Muscle of leg (tissue), 11 donors: ENCODE results near the gene RAD51B. TPM values are rescaled to one million over a fixed set of nuclear protein-coding genes. Genes with fewer than 3 reads are reported as not detected.

Experiments
- DNase-seq: peaks from one replicate; pipeline ENCODE4 v3.0.0; 2013
- H3K27ac ChIP-seq: one replicate; pipeline ENCODE4 v1.5.1; 2013; ENCODE audit warnings: mild to moderate bottlenecking, low read length, control low read depth
- H3K27me3 ChIP-seq: one replicate; pipeline ENCODE4 v1.6.1; 2013; ENCODE audit warnings: low read length; ENCODE audit not compliant: control insufficient read depth, insufficient read depth
- H3K36me3 ChIP-seq: one replicate; pipeline ENCODE4 v1.6.1; 2013; ENCODE audit warnings: low read length; ENCODE audit not compliant: control insufficient read depth, insufficient read depth
- H3K4me1 ChIP-seq: one replicate; pipeline ENCODE4 v1.6.1; 2013; ENCODE audit warnings: low read length; ENCODE audit not compliant: control insufficient read depth, insufficient read depth
- H3K4me3 ChIP-seq: one replicate; pipeline ENCODE4 v1.5.1; 2013; ENCODE audit warnings: low read length, control low read depth
- H3K9me3 ChIP-seq: replicated peaks from 2 replicates; pipeline ENCODE4 v1.6.1; 2013; ENCODE audit warnings: low read depth, low read length; ENCODE audit not compliant: control insufficient read depth
- WGBS: methylation state at CpG from one replicate; pipeline ENCODE4 v1.1.5; 2013; ENCODE audit warnings: missing lambda C conversion rate; ENCODE audit not compliant: insufficient coverage; 5-methylcytosine and 5-hydroxymethylcytosine counted together
- polyA plus RNA-seq, 8 donors: library from polyadenylated mRNA; unstranded; fragments of 120-200 nt; gene quantifications; one replicate each; pipeline versions ENCODE4 v1.2.1 to v1.2.3, GENCODE V29; 2013; ENCODE audit warnings: inconsistent platforms in 1 of 8, low replicate concordance in 1 of 8; ENCODE audit not compliant: insufficient read length in 8 of 8, insufficient read depth in 1 of 8
- total RNA-seq: library from RNA; stranded (reverse); fragments of 120-200 nt; gene quantifications from one replicate; pipeline ENCODE4 v1.2.4, GENCODE V29; 2013

Gene RAD51B
- total and polyA plus RNA-seq, 9 donors, result 6.0 to 16.5 (median 7.2) TPM

DNA sequence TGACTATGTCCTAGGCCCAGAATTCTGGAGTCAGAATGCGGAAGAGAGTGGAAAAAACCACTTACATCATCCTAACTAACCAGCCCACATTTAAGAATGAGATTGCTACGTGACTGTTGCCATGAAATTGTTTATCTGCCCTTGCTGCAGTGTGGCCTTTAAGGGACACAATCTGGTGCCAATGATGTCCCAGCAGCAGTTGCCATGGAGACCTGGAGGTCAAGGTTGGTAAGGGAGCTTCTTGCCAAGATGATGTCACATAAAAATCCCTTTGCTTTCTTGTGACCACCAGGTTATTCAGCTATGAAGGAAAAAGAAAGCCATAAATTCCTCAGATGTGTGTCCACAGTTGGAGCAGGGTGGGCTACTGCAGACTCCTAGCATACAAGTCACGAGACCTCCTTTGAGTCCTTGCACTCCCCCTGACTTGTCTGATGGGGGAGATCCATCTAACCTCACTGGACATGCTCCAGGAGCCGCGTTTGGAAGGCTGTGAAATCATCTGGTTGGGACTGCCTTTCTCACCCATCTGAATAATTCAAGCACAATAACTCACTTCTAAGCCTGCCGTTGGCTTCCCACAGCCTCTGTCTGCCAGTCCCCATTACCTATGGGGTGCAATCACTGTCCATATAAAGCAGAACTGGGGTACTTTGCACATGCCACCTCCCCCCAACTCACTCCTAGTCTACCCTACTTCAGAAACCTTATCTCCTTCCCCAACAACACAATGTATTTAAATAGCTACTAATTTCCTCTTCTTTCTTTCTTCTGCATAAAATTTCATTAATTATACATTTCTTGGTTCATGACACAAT is 807.7 kb downstream of the RAD51B start:
- H3K27ac ChIP-seq, result no peak overlapping the region
- peaks cover 49% of the 10 kb centered on the region for H3K4me1 ChIP-seq
- no peaks in the 10 kb centered on the region for H3K27me3 ChIP-seq
- WGBS, result 43% methylated on average over 4 of the region's 6 CpGs
- no peak overlapping the region for H3K4me3 ChIP-seq
- H3K36me3 ChIP-seq, result no peaks in the 10 kb centered on the region
- no peaks in the 10 kb centered on the region for H3K9me3 ChIP-seq
- DNase-seq, result no peak

DNA sequence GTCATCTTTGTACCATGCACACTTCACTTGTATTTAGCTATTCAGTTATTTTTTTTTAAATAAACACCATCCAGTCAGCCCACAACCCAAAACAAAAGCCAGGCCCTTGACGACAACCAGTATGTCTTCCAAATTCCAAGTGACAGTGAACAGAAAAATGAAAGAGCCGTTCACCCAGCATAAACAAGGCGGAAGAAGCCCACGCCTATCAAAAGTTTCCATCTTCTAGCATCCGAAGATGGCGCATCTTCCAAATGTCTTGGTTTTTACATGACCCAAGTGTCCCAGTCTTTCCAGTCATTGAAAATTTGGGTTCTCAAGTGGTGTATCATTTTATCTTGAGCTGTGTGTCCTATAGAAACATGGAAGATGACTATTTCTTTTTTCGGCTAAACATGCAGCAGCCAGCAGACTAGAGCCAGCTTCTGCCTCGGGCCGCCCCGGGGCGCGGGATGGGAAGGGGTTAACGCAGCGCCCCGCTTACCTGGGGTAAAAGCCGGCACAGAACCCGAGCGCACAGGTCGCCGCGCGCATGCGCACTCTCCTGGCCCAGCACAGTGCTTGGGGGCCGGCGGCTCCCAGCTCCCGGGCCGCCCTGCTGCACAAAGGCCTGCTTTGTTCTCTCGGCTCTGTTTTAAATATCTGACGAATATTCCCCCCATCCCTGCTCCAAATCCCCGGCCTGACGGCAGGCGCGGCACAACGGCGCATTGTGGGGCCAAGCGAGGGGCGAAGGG is 808.5 kb downstream of the RAD51B start:
- no peaks in the 10 kb centered on the region for H3K27me3 ChIP-seq
- H3K4me1 ChIP-seq, result peaks cover 50% of the 10 kb centered on the region
- H3K27ac ChIP-seq, result no peak overlapping the region
- H3K9me3 ChIP-seq, result no peaks in the 10 kb centered on the region
- H3K4me3 ChIP-seq, result no peak overlapping the region
- DNase-seq, result peak; percentile 5
- WGBS, result 37% methylated on average over 31 of the region's 37 CpGs
- no peaks in the 10 kb centered on the region for H3K36me3 ChIP-seq

DNA sequence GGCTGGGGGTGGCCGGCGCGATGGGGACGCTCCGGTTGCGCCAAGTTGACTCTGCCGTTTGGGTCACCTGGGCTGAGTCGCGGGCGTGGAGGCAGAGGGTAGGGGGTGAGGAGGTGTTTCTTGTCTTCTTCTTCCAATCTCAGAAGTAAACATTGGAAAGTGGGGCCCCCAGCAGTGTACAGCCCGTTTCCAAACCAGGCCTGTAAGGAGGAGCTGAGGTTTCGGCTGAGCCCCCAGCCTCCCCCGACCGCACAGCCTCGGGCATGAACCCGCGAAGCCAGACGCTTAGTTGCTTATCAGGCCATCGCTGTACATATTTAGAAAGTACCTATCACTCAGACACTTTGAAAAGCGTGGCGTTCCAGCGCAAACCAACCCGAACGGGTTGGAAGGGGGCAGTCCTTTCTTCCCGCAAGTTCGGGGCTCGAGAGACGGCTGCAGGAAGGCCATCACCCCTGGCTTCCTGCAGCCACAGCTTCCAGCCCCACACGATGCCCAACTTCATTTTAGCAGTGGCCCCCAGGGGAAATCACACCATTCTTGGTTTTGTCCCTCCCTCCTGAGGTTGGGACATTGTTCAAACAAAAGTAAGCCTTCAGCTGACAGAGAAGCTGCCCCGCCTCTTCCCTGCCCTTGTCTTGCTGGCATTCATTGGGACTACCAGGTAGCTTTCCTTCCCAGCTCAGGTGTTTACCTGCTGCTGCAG is 809.2 kb downstream of the RAD51B start:
- WGBS, result 62% methylated on average over 22 of the region's 30 CpGs
- no peak overlapping the region for H3K4me3 ChIP-seq
- H3K9me3 ChIP-seq, result no peaks in the 10 kb centered on the region
- no peaks in the 10 kb centered on the region for H3K27me3 ChIP-seq
- H3K36me3 ChIP-seq, result no peaks in the 10 kb centered on the region
- no peak for DNase-seq
- peaks cover 53% of the 10 kb centered on the region for H3K4me1 ChIP-seq
- H3K27ac ChIP-seq, result no peak overlapping the region

DNA sequence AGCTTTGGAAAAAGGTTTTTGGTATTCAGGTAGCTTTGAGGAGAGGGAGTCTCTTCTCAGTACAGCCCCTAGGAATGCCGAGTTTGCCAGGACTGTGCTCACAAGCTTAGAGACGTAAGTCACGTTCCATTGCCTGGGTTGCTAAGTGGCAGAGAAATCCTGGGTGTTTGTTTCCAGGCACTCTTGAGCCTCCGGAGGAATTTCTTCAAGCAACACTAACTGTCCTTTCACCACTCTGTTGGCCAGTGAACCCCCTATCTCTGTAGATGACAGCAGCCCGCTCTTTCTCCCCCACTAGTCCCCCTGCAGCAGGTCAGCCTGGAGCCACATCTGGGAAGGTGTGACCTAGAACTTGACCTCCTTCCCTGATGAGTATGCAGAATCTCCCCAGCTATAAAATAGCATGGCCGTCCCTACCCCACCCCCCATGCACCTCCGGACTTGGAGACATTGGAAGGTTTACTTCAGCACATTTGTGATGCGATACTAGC is 810.5 kb downstream of the RAD51B start:
- Histone ChIP-seq H3K36me3 (no peaks in the 10 kb centered on the region), H3K27ac (no peak overlapping the region), H3K4me3 (no peak overlapping the region), H3K9me3 (no peaks in the 10 kb centered on the region), H3K4me1 (peaks cover 64% of the 10 kb centered on the region), H3K27me3 (no peaks in the 10 kb centered on the region)
- no peak for DNase-seq
- 80% methylated on average over 5 of the region's 8 CpGs for WGBS

DNA sequence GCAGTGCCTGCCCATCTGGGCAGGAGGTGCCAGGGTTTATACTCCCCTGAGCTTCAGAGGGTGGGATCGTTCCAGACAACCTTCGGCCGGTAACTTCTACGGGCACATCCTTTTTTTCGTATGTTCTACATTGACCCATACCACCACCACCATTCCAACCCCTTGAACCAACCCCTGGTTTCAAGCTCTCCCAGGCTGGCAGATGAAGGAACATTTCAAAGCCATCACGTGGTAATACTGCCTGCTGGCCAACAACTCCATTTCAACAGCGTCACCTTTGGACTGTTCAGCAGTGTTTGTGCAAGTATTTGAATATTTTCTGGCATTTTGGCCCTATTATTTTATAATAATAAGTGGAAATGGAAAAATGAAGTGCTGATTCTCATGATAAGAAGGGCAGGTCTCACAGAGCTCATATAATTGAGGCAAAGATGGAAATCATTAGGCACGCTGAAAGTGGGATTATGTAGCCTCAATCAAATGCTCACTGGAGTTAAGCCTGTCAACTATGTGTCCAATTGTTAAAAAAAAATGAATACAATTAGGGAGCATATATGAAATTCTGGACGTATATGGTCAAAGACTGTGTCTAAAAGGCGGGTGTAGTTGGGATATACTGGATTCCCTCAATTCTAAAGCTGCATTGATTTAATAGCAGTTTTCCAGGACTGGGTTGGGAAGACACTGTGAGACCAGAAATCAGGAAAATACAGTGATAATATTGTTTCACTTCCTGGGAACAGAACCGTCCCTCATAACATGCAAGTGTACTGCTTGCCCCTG is 811.2 kb downstream of the RAD51B start:
- Histone ChIP-seq H3K27ac (peak overlapping the region; percentile 95), H3K4me1 (peaks cover 64% of the 10 kb centered on the region), H3K36me3 (no peaks in the 10 kb centered on the region), H3K9me3 (no peaks in the 10 kb centered on the region), H3K4me3 (no peak overlapping the region), H3K27me3 (no peaks in the 10 kb centered on the region)
- DNase-seq, result peak; percentile 65
- 87% methylated on average over 8 of the region's 11 CpGs for WGBS

DNA sequence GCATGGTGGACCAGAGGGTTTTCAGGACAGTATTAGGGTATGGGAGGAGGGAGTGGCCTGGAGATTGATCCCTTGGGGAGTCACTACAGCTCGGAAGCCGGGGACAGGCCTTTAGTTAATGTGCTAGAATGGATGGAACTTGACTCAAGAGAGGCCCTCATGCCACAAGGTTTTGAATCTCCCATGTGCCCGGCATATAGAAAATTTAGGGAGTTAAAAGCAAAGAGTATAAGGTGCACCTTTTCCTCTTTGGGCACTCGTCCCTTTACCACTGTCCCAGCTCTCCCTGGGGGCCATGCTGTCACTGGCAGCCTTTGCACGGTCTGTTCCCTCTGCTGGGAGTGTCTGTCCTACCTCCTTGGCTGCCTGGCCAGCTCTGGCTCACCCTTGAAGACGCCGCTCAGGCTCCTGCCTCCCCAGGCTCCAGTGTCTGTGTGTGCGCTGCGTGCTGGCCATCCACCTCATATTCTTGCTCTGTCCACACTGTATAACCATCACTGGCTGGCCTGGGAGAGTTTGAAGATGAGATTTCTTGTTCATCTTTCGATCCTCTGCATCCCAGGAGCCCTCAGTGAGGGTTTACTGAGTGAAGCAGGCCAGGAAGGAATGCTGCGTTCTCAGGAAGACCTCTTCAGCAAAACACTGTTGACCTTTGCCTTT is 811.9 kb downstream of the RAD51B start:
- no peaks in the 10 kb centered on the region for H3K9me3 ChIP-seq
- H3K4me3 ChIP-seq, result no peak overlapping the region
- 44% methylated on average over 8 of the region's 11 CpGs for WGBS
- no peaks in the 10 kb centered on the region for H3K27me3 ChIP-seq
- no peaks in the 10 kb centered on the region for H3K36me3 ChIP-seq
- no peak for DNase-seq
- peaks cover 66% of the 10 kb centered on the region for H3K4me1 ChIP-seq
- peak overlapping the region; percentile 95 for H3K27ac ChIP-seq

DNA sequence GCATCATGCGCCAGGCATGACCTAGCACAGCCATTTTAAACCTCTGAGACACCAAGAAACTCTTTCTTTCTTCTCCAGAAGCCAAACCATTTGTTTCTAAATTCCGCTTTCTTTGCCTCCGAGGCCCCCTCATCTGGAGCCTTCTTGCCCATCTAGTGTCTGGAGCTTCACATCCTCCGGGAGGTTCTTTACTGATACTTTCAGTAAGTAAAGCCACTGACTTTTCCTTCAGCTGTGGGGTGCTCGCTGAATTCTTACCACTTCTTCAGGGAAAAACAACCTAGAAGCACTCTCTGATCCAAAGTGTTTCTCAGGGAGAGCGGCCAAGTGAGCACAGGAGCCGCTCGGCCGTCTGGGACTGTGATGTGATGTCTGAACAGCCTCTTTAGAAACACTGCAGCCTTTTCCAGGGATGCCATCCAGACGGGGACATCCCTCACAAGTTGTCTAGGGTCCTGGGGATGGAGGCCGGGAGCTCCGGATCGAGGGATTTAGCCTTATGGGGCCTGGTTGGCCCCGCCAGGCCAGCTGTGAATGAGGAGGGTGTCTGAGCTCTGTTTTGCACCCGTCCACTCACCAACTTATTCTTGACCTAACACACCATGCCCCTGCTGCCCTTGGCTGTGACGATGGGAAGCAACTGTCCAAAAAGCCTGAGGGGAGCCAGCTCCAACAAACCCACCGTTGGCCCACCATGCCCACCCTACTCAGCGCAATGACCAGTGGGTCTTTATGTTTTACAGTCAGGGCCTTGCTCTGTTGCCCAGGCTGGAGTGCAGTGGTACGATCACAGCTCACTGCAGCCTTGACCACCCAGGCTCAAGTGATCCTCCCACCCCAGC is 812.7 kb downstream of the RAD51B start:
- Histone ChIP-seq H3K36me3 (no peaks in the 10 kb centered on the region), H3K4me1 (peaks cover 65% of the 10 kb centered on the region), H3K27ac (peak overlapping the region; percentile 95), H3K27me3 (no peaks in the 10 kb centered on the region), H3K4me3 (no peak overlapping the region), H3K9me3 (no peaks in the 10 kb centered on the region)
- peak; percentile 76 for DNase-seq
- WGBS, result 60% methylated on average over 12 of the region's 19 CpGs

DNA sequence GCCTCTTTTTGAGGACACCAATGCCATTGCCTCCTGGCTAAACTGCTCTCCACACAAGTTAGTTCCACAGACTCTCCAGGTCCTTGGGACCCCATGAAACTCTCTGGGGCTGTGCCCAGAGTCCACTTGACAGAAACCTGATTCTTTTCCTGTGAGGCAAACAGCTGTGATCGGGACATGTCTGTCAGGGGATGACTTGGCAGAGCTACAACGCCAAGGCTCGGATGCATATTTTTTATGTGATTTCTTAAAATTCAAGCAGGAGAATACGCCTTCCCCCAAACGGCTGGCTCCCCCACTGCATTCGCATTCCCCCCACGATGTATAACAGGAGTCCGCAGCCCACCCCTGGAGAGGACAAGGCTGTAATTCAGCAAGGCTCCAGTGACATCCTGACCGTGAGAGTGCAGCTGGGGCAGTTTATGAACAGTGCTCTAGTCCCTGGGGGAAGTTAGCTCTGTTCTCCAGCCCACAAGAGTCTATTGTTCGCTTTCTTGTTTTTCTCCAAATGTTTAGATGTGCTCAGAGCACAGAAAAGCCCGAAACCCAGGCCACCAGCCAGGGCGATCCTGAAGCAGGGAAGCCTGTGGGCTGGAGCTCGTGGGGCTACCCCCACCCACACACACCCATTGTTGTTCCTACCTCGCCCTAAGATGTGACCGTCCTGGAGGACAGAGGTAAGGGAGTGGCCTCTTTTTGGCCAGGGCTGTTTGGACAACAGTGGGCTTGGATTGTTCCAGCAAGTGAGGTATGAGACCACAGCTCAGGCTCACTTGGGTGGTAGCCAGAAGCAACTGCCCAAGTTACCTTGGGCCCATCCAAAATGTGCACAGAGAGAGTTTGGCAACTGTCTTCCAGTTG is 813.8 kb downstream of the RAD51B start:
- Histone ChIP-seq H3K4me1 (peaks cover 70% of the 10 kb centered on the region), H3K4me3 (no peak overlapping the region), H3K27ac (peak overlapping the region; percentile 95), H3K9me3 (no peaks in the 10 kb centered on the region), H3K27me3 (no peaks in the 10 kb centered on the region), H3K36me3 (no peaks in the 10 kb centered on the region)
- peak; percentile 97 for DNase-seq
- WGBS, result no CpG with 5 or more reads among the region's 15 CpGs
